DOHH2 (cell line): Measurements from ENCODE around the gene DDIT4L.

Experiments used
- H3F3A ChIP-seq: fragments of 200-600 bp; sonication (generic), shearing (Covaris generic); 2 replicates; pipeline ENCODE4 v1.6.0; 2016; ENCODE audit warnings: antibody characterized with exemption, mild to moderate bottlenecking; ENCODE audit not compliant: control insufficient read depth, insufficient read depth
- H3K27ac ChIP-seq: fragments of 200-600 bp; sonication (generic); 2 replicates; pipeline ENCODE4 v1.5.1; 2014; ENCODE audit warnings: low read depth, mild to moderate bottlenecking, low read length, moderate library complexity
- H3K27me3 ChIP-seq: fragments of 200-600 bp; sonication (generic); 2 replicates; pipeline ENCODE4 v1.6.1; 2014; ENCODE audit warnings: mild to moderate bottlenecking, low read length, mixed read lengths; ENCODE audit not compliant: control insufficient read depth
- H3K36me3 ChIP-seq: fragments of 200-600 bp; sonication (generic); 2 replicates; pipeline ENCODE4 v1.6.1; 2014; ENCODE audit warnings: mild to moderate bottlenecking, low read length, moderate library complexity, mixed read lengths; ENCODE audit not compliant: control insufficient read depth
- H3K4me1 ChIP-seq: fragments of 200-600 bp; sonication (generic); 2 replicates; pipeline ENCODE4 v1.6.1; 2014; ENCODE audit warnings: mild to moderate bottlenecking, low read length, mixed read lengths; ENCODE audit not compliant: control insufficient read depth
- H3K4me2 ChIP-seq: fragments of 200-600 bp; sonication (generic); 2 replicates; pipeline ENCODE4 v1.6.0; 2014; ENCODE audit warnings: mild to moderate bottlenecking, low read length, moderate library complexity
- H3K4me3 ChIP-seq: fragments of 200-600 bp; sonication (generic); 2 replicates; pipeline ENCODE4 v1.5.1; 2014; ENCODE audit warnings: mild to moderate bottlenecking, low read length, mixed read lengths
- H3K79me2 ChIP-seq: fragments of 200-600 bp; sonication (generic); 2 replicates; pipeline ENCODE4 v1.6.1; 2014; ENCODE audit warnings: mild to moderate bottlenecking, low read length, mixed read lengths; ENCODE audit not compliant: control insufficient read depth
- H3K9me2 ChIP-seq: fragments of 200-600 bp; sonication (generic); replicated peaks from 2 replicates; pipeline ENCODE4 v1.6.1; 2014; ENCODE audit warnings: mild to moderate bottlenecking, low read length, mixed read lengths; ENCODE audit not compliant: control insufficient read depth
- H3K9me3 ChIP-seq: fragments of 200-600 bp; sonication (generic); 2 replicates; pipeline ENCODE4 v1.6.1; 2014; ENCODE audit warnings: antibody characterized with exemption, low read length, mixed read lengths; ENCODE audit not compliant: control insufficient read depth, insufficient read depth
- H4K20me1 ChIP-seq: fragments of 200-600 bp; sonication (generic); 2 replicates; pipeline ENCODE4 v1.6.0; 2014; ENCODE audit warnings: low read depth, mild to moderate bottlenecking, antibody characterized with exemption, low read length, moderate library complexity; ENCODE audit not compliant: control insufficient read depth, insufficient read depth
- CTCF ChIP-seq: fragments of 200-600 bp; sonication (generic); IDR thresholded peaks from one replicate; pipeline ENCODE4 v1.5.1; 2014; ENCODE audit warnings: antibody characterized with exemption, mild to moderate bottlenecking, low read depth, low read length; ENCODE audit not compliant: poor library complexity, severe bottlenecking
- EZH2phosphoT487 ChIP-seq: fragments of 200-600 bp; sonication (generic); IDR thresholded peaks from 2 replicates; pipeline ENCODE4 v1.6.1; 2017; ENCODE audit warnings: borderline replicate concordance, mild to moderate bottlenecking, antibody characterized with exemption, low read length, moderate library complexity, mixed read lengths

DDIT4L gene

GRCh38 chr4:100189820-100190642, at the start of gene DDIT4L:
Gene DDIT4L, minus strand, starts transcription at chr4:100190468. Its CDS starts 485 bp downstream, at chr4:100189983.
- H3K27ac ChIP-seq = no peak within 1 kb of the TSS
- no peaks in the 10 kb centered on the region for H3K27me3 ChIP-seq
- H3K79me2 ChIP-seq = no peaks in the 10 kb centered on the region
- no peaks in the 10 kb centered on the region for H3K4me1 ChIP-seq
- H3K36me3 ChIP-seq = no peaks in the 10 kb centered on the region
- H4K20me1 ChIP-seq = no peaks in the 10 kb centered on the region
- no peaks in the 10 kb centered on the region for H3K9me2 ChIP-seq
- no peak within 1 kb of the TSS for H3K4me3 ChIP-seq
- H3K9me3 ChIP-seq = no peaks in the 10 kb centered on the region
- H3F3A ChIP-seq = no peaks in the 10 kb centered on the region
- no peak within 1 kb of the TSS for H3K4me2 ChIP-seq
- TF ChIP-seq CTCF (no peak), EZH2phosphoT487 (no peak)

GRCh38 chr4:100240008-100240407, 49.7 kb upstream of the DDIT4L start:
- Histone ChIP-seq H3K27ac (no peak overlapping the region), H3K9me2 (no peaks in the 10 kb centered on the region), H3K4me2 (no peak overlapping the region), H3K27me3 (no peaks in the 10 kb centered on the region), H3K9me3 (peaks cover 4% of the 10 kb centered on the region; the same call in 1 of the 2 replicates), H4K20me1 (no peaks in the 10 kb centered on the region), H3K79me2 (no peaks in the 10 kb centered on the region), H3F3A (no peaks in the 10 kb centered on the region), H3K4me3 (no peak overlapping the region), H3K4me1 (no peaks in the 10 kb centered on the region), H3K36me3 (no peaks in the 10 kb centered on the region)
- TF ChIP-seq CTCF (no peak), EZH2phosphoT487 (no peak)

- Histone ChIP-seq H3K9me2 (no peaks in the 10 kb centered on the region), H3K27me3 (no peaks in the 10 kb centered on the region), H3K4me1 (no peaks in the 10 kb centered on the region), H3F3A (no peaks in the 10 kb centered on the region), H3K27ac (no peak overlapping the region), H4K20me1 (no peaks in the 10 kb centered on the region), H3K79me2 (no peaks in the 10 kb centered on the region), H3K36me3 (no peaks in the 10 kb centered on the region), H3K9me3 (peaks cover 11% of the 10 kb centered on the region), H3K4me2 (no peak overlapping the region), H3K4me3 (no peak overlapping the region)
- TF ChIP-seq CTCF = no peak
- no peak for TF ChIP-seq EZH2phosphoT487
These were observed 34.5 kb upstream of the DDIT4L start for GRCh38 chr4:100224721-100225120.
